T-helper 2 cell treated with Interferon-gamma antibody and Interleukin-4, amounts not matched to agents 100 ng/mL and 5 ng/mL, for 36 hours (primary cell): ENCODE data around the gene KLF15. TPM values are rescaled to one million over a fixed set of nuclear protein-coding genes. Genes with fewer than 3 reads are reported as not detected.

ENCODE experiments used
- intact Hi-C: fragments of 100-400 bp; cut with micrococcal nuclease; formaldehyde crosslinking; loops from one replicate; pipeline ENCODE4 v1.15.1; 2023
- total RNA-seq: library from RNA; stranded (reverse); gene quantifications from 2 replicates; pipeline ENCODE4 v1.2.3, GENCODE V29; 2022

Gene KLF15
- total RNA-seq, 1 donor from 2014 or later = not detected

DNA sequence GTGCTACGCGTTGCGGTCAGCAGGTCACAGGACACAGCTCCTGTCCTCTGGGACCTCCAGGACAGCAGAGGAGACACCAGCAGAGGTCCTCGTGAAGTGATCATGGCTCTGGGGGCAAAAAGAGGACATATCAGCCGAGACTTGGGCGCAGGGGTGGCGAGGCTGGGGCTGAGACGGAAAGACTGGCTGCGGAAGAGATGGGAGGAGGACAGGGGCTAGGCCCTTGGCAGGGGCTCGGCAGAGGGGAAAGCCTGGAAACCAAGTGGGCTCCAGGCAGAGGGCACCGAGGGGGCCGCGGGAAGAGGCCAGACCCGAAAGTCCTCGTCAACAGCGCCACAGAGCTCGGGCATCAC is 32.6 kb upstream of the KLF15 start:
- intact Hi-C loops = loop anchor here (1.0 to 2.0 kb wide), 2 partner anchors 143 to 255 kb away; no protein-coding TSS in a partner anchor

DNA sequence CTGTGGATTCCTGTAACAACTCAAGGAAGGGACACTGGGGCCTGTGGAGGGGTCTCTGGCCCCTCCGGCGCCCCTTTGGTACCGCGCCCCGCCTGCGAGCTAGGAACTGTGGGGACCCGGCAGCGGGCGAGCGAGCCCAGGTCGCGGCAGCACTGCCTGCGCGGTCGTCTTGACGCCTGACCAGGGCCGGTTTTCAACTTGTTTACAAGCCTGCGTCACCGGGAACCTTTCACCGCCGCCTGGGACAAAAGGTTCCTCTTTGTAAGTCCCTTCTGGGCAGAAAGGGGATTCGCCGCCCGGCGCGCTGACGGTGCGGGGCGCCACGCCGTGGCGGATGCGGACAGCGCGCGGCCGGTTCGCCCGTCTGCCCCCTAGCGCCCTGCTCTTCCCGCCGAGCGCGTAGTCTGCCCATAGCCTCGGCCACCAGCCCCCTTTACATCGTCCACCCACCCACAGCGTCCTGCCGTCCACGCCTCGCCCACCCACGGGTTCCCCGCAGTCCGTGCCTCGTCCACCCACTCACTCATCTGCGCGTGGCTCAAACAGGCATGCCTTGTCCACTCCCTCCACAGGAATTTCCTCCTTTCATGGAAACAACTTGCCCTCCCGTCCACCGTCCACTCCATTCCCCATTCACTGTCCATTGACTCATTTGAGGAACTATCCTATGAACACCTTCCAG is 32.0 kb upstream of the KLF15 start:
- intact Hi-C loops = loop anchor here (1.0 to 2.0 kb wide), 2 partner anchors 142 to 255 kb away; no protein-coding TSS in a partner anchor

DNA sequence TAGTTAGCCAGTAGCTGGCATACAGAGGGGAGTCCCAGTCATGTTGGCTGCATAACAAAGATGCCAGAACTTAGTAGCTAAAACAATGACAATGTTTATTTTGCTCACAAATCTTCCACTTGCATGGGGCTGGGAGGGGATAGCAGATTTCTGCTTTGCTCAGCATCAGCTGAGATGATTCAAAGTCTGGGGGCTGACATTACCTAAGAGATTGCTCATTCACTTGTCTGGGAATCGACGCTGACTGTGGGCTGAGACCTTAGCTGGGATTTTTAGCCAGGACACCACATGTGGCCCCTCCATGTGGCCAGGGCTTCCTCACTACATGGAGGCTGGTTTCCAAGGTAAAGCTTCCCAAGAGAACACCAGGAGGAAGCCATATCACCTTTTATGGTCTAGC is 24.8 kb upstream of the KLF15 start:
- intact Hi-C loops = no loop called here

DNA sequence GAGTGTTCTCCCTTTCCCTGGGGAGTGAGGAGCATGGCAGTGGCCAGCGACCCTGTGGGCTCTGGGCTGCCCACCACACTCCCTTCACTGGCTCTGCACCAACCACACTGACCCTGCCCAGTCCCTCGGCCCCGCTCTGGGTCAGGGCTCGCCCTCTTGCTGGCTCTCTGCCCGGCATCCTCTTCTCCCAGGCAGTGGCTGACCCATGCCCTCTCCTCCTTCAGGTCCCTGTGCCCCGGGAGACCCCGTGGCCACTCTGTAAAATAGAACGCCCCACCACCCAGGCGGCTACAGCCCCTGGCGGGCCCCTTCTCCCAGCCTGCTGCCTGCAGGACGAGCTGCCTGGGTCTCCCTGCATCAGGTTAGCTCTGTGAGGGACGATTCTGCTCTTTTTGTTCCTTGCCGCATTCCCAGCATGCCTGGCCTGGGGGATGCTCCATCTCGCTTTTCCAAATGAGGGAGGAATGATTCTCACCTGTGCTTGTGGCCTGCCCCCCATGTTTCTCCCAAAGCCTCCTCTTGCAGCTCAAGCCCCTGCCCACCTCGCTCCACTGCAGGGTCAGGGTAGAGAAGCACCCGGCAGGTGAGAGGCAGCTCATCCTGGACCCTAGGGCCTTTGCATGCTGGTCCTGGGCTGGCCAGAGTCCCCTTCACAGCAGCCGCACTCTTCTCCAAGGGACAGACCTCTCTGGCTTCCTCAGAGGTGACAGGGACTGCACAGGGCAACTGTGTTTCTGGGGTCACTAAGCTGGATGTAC is 23.0 kb upstream of the KLF15 start:
- intact Hi-C loops = no loop called here

DNA sequence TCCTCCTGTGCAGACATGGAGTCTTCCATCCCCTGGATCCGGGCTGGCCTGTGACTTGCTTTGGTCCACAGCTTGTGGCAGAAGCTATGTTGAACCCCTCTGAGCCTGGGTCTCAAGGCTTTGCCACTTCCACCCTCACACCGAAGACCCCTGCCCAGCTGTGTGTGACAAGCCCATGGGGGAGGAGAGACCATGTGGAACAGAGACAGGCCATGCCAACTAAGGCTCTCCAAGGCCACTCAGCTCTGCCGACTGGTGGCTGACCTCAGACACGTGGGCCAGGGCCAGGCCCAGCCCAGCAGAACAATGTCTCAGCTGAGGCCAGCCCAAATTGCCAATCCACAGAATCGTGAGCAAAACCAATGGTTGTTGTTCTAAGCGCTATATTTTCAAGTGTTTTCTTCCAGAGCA is 21.1 kb upstream of the KLF15 start:
- intact Hi-C loops = no loop called here

DNA sequence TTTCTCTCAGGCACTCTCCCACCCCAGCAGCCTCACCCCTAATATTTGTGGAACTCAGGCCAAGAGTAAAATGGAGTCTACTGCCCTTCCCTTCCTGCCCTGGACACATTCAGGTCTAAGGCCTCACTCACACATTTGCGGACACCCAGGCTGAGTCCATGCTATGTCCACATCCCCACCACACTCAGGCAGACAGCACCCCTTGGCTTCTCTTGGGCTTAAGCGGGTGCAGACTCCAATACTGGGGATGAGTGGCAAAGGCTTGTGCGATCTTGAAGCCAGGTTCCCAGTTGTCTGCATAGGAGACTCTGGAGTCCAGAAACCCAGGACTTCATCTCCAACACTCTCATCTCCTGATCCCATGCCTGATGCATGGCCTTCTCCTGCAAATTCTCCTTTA is 20.0 kb upstream of the KLF15 start:
- intact Hi-C loops = no loop called here

DNA sequence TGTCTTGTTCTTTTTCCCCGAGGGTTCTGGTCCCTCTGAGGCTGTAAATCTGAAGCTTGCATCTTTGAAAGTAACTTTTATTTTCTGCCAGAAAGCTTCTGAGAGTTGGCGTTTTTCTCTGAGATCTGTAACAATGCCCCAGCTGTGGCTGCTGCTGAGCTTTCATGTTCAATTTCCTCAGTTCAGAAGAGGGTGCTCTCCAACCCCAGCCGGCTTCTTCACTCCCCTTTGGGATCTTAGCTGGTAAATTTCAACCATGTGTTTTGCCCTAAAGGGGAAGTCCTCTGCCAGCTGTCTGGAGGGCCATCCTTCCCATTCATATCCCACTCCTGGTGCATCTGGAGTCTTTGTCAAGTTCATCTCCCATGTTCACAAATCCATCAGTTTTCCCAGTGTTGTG is 19.2 kb upstream of the KLF15 start:
- intact Hi-C loops = no loop called here

DNA sequence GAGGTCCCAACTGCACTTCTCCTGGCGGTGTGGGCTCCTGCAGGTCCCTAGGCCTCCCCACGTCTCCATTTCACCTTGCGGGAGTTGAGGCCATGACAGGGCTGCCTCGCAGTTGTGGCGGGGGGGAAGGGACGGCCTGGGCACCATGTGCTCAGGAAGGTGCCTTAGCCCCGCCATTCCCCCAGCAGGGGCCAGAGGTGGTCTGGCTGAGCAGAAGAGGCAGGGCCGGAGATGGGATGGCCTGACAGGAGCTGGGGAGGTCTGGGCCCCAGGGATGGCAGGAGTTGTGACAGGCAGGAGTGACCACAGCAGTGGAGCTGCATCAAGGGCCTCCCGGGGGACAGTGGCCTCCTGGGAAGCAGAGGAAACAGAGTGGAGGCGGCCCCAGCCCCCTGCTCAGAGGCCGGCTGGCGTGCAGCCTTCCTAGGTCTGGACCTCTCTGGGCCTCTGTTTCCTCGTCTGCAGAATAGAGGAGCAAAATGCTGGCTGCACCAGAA is 18.7 kb upstream of the KLF15 start:
- intact Hi-C loops = no loop called here

DNA sequence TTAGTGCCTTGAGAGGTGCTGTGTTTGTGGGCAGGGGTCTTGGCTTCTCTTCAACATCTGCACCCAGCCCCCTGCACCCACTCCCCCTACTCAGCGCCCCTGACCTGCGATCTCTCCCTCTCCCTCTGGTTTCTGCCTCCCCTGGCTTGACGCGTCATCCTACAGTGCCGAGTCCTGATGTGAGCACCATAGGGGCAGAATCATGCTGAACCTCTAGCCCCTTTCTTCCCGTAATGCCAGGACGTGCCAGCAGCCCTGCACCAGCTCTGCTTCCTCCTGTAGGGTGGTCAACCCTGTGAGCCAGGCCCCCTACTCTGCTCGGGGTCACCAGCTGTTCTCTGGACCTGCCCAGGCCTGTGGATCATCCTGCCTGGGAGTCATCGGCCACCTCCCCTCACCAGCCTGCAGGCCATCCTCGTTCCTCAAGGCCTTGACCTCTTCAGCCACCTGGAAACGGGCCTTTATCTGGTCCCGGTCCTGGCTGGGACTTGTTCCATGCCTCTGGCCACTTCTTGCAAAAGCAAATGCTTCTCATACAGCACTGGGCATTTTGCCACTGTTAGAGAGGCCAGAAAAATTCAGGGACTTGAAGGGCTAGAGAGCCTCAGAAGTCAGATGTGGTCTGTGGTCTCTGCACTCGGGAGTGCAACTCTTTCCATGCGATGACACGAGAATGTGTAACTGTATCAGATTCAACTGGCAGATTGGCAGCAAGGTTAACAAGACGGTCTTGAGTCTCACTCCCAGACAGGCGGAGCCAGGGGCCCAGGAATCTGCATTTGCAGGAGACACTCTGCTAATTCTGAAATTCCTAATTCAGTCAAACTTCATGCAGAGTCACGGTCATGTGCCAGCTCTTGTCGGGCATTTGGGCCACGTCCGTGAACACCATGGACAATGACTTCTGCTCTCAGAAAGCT is 16.7 kb upstream of the KLF15 start:
- intact Hi-C loops = no loop called here

DNA sequence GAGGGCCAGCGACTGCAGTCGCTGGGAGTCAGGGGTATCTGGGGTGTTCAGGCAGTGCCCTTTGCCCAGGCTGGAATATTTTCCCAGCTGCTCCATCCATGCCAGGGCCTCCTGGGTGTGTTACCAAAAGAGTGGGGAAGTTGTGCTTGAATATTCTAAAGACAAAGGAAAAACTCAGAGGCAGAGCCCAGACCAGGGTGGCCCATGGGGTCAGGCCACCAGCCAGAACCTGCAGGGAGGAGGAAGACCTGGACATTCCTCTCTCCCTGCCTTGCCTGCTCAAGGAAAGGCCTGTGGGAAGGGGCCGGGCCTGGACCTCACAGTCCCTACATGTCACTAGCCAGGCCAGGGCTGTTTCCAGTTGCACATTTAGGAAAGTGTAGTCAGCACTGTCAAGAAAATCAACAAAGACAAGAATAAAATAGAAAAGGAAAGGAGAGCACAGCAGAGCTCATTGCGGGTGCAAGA is 16.0 kb upstream of the KLF15 start:
- intact Hi-C loops = no loop called here

DNA sequence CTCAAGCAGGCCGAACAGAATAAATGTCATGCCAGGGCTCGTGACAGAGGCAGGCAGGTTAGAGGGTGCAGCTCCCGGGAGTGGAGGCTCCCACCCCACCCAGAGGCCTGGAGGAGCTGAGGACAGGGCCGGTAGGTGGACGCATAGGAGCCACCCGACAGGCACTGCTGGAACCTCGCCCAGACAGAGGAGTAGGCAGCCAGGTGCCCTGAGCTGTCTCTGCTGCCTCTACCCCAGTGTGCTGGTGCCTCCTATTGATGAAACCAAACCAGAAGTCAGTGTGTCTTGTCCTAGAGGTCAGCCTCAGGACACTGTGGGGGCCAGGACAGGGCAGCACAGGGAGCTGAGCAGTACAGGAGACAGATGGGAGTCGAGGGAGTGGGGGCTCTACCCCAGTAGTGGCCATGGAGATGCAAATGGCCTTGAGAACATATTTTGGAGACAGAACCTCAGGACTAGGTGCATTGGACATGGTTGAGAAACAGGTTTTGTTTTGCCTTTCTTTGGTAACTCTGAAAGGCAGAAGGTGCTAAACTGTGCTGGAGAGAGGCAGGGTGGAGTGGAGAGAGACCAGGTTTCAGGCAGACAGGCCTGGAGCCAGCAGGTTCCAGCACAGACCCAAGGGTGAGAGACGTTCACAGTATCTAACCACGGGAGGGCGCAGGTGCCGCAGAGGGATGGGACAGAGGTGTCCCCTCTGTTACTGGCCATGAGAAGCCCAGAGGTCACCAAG is 15.4 kb upstream of the KLF15 start:
- intact Hi-C loops = no loop called here

DNA sequence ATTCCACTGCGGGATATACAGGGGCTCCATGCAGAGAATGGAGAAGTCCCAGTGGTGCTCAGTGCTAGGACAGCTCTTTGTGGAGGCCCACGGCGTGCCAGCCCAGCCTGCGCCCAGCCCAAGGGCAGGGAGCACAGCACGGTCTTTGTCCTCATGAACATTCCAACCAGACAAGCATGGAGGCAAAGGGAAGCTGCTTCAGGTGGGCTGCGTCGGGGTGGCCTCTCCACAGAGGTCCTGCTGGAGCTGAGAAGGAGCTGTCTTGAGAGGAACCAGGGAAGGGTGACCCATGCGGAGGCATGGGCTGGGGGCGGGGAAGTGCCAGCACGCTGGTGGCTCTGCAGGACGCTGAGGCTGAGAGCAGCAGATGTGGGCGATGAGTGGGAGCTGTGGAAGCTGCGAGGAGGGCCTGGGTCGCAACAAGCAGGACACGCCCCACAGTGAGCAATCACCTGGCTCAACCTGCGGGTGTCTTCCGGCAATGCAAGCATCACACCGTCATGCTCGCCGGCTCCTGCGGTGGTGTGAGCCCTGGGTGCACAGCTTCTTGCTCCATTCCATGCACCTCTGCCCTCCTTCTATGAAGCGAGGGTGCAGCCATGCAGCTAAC is 14.0 kb upstream of the KLF15 start:
- intact Hi-C loops = no loop called here

DNA sequence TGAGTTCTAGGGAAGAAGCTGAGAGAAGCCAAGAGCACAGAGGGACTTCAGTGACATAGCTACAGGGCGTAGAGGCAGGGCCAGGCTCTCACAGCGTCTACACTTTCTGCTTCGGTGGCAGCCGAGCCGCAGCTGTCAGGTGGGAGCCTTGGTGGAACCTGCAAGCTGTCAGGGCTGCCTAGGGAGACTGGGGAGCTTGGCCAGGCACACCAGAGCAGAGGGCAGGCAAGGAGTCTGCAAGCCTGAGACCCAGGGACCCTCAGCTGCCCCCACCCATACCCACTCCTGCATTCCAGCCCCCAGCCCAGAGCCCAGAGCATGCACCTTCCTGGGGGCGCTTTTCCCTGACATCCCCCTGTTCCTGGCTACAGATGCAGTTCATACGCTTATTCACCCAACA is 13.4 kb upstream of the KLF15 start:
- intact Hi-C loops = no loop called here

DNA sequence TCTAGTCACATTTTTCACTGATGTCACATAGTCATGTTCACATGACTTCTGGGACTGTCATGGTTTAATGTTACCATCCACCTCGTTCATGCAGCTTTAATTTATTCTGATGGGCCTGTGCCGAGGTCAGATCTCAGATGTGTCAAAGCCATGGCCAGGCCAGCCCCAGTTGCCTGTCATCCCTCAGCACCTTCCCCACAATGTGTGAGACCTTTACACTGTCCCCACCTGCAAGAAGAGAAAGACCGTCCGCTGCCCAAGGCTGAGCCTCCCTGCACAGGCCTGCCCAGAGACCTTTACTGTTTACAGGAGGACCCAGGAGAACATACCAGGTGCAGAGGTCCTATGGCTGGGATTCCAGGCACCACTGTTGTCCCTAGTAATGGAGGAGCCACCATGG is 12.8 kb upstream of the KLF15 start:
- intact Hi-C loops = no loop called here

DNA sequence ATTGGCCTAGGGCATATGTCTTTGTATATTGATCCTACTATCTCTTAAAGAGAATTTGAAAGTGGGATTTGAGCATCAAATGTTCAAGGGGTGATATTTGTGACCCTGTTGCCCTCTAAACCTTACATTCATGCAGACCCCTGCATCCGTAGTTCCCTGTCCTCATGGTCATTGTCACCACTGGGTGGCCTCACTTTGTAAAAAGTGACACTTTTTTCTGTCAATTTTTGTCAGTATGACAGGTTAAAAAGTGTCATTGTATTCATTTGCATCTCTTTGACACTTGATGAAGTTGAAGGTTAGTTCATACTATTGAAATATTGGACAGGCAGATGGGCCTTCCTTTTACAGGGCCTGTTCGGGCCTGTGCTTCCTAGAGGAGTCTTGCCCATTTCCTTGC is 12.3 kb upstream of the KLF15 start:
- intact Hi-C loops = no loop called here

DNA sequence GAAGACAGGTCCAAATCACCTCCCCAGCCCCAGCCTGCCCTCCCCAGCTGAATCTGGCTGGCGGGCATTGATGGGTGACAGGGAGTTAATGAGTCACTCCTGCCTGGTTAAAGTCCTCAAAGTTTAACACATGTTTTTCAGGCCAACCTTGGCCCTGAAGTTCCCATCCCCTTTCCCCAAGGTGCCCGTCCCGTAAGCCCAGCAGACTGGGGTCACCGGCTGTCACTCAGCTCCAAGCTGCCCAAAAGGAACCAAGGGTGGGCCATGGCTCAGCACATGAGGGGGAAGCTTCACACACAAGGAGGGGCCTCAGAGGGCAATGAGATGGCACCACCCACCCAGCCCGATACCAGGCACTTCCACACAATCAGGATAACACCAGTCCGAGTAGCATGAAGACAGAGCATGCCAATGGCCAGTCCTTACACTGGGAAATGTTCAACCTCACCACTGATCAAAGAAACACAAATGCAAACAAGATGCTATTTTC is 10.2 kb upstream of the KLF15 start:
- intact Hi-C loops = no loop called here

DNA sequence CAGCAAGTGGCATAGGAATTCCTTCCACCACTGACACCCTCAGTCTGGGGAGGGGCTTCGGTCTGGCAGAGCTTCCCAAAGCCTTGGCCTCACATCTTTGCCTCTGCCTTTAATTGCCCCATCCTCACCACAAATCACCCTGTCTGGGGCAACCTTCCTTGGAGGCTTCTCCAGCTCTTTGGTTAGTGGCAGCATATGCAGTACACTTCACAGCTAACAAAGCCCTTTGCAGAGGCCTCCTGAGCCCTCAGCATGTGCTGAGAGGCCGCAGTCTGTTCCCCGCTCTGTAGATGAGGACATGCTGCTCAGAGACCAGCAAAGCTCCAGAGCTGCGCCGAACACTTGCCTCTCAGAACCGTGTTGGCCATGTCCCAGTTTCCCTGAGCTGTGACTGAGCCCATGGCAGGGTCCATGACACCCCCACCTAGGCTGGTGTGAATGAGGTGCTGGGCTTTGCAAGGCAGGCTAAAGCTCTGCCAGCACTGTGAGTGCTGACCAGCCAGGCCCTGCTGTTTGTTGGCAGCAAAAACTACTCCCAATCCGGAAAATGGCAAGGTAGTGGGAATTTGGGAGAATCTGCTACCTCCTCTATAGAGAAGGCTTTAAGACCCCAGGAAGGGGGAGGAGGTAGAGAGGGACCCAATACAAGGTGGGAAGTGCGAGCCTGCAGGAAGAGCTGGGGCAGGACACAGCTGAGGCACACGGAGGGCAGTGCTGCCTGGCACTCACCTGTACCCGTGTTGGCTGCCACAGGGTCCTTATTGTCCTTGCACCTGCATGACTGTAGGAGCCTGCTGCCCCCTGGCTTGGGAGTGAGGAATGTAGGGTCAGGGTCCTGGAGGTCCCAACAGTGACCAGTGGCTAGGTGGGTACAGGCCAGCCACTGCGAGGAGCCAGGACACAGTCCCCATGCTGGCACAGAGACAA is 8.4 kb upstream of the KLF15 start:
- intact Hi-C loops = no loop called here

DNA sequence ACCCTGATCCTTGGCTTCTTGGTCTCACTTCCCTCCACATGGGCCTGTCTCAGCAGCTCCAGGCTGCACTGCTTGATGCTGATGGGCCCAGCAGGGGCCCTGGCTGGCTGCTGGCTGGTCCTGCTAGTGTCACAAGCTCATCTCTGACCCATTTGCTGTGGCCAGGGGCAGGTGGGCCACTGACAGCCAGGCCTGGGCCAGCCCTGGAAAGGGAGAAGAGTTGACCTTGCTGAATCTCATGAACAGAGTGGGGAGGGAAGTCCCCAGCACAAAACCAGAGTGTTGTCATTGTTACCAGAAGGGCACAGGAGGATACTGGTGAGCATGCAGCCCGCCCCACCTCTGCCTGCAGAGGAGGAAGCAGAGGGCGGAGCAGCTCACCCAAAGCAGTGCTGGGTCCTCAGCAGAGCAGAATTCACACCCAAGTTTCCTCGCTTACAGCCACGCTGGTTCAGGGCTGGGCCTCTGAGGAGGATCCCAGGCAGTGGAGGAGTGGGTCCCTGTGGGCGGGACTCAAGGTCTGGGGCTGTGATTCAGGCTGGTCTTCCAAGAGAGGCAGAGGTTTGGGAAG is 7.6 kb upstream of the KLF15 start:
- intact Hi-C loops = no loop called here

DNA sequence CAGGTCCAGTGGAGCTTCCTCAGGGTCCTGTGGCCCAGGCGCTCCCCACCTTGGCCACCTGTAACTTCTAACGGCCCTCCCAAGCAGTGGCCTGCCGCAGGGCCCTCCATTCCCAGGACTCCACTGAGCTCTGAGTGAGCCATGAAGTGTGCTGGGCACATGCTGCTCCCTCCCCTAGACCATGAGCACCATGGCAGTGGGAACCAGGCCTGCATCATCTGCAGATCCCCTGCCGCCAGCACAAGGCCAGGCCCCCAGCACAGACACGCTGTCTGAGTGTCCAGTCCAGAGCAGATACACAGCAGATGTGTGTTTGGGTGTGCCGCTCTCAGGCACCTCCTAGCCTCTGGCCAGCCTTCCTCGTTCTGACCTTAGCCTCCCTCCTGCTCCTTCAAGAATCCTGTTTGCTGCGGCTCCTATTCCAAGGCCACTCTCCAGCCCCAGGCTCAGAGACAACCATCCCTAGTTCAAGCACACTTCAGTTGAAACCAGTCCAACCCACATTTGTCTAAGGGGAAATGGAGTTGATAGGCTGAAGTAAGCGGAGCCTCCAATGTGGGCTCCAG is 7.0 kb upstream of the KLF15 start:
- intact Hi-C loops = no loop called here
